Frontal cortex (tissue), 4 donors: ENCODE measurements around the gene MIS18A. TPM values are rescaled to one million over a fixed set of nuclear protein-coding genes. Genes with fewer than 3 reads are reported as not detected.
A peak's percentile ranks its signal among the peaks of the same experiment; 100 is the strongest.
"Not testable (repeated sequence)": the region's sequence is repeated elsewhere in the genome, so short reads cannot be mapped to it uniquely, and the experiment has no call there.

ENCODE experiments used
- DNase-seq, 2 donors: peaks; one replicate each; pipeline ENCODE4 v3.0.0; 2012; ENCODE audit warnings: low spot score in 2 of 2
- FAIRE-seq: peaks from 2 replicates; lab custom pipeline; 2012; peaks lifted over from hg19 to GRCh38; lab: Jason Lieb, UNC
- total RNA-seq: library from RNA; depleted of rRNA; stranded (reverse); fragments of >200 nt; gene quantifications from one replicate; pipeline ENCODE4 v1.2.3, GENCODE V29; 2014
- donor health status: control.
- donor health status: control.
- donor health status: control.

Gene MIS18A, protein sequence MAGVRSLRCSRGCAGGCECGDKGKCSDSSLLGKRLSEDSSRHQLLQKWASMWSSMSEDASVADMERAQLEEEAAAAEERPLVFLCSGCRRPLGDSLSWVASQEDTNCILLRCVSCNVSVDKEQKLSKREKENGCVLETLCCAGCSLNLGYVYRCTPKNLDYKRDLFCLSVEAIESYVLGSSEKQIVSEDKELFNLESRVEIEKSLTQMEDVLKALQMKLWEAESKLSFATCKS
- total RNA-seq: 6.9 TPM

DNA sequence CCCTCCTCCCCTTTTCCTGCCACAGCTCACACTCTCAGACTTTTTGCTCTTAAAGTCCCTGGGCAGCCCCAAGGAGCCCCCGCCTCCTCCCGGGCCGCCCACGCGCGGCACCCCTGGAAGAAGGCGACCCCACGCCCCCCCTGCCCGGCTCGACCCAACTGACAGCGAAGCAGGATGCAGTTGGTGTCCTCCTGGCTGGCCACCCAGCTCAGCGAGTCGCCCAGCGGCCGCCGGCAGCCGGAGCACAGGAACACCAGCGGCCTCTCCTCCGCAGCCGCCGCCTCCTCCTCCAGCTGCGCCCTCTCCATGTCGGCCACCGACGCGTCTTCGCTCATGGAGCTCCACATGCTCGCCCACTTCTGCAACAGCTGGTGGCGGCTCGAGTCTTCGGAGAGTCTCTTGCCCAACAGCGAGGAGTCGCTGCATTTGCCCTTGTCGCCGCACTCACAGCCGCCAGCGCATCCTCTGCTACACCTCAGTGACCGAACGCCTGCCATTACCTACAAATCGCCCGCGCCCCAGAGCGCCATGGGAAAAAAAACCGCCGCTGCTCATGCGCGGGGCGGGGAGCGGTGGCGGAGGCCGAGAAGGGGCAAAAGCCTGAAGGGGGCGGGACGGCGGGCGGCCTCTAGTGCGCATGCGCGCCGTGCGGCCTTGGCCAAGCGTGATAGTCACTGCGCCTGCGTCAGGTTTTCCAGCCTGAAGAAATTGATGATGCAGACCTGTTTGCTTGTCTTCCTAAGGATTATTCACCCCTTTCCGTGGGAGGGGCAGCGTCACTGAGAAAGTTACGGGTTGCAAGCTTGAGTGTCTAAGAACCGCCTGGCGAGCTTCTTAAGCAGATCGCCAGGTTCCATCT, at the start of gene MIS18A:
TSS of gene MIS18A (minus strand) at position 532 of the 859 bp plus-strand sequence. CDS start at position 497, 35 bp downstream.
- DNase-seq (peak; percentile 88 to 90), FAIRE-seq (no peak)

DNA sequence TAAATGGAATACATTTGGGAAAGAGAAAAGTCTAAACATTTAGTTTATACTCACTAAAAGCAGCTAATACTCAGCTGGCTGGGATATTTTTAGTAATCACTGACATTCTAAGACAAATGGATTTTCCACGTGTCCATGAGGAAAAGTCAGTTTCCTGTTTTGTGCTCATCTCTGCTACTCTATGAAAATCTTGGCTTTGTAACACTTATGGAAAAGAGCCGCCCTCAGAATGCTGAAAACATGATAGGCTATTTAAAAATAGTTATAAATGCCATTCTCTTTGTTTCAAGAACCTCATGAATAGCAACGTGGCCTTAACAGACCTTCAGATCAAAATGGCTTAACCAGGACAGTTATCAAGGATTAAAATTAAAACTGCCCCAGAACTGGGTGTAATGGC, 49.7 kb upstream of the MIS18A start:
- no peak for FAIRE-seq
- no peak for DNase-seq

DNA sequence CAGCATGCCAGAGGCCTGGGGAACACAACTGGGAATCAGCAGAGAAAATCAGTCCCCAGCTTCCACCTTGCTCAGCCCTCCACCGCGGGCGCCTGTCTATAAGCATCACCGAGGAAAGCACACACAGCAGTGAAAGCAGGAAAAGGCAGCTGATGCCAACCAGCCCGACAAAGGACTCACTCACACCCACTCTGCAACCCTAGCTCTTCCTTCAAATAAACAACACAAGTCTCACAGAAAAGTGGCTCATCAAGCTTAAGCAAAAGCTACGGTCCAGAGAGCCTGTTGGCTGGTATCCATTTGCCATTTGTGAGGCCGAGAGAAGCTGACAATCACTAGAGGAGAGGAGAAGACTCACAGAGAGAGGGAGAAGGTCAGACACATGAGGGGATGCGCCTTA, 46.9 kb upstream of the MIS18A start:
- no peak for DNase-seq

DNA sequence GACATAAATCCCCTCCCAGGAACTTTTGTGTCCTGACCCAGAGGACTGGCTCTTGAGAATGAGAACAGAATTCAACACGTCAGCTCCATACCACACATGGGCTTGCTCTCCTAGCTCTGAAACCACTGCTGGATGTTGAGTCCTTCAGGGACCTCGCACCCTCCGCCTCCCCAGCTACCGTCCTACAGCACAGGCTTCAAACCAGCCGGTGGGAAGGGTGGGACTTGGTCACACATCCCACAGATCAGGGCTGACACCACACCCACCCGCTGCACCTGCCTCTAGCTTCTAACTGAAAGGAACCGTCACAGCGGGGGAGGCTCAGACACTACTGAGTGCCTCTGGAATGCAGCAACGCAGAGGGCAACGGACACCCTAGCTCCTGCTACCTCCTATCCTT, 43.8 kb upstream of the MIS18A start:
- DNase-seq: no peak

More for the DNA sequence above, 46.9 kb upstream of the MIS18A start:
- FAIRE-seq: no peak

DNA sequence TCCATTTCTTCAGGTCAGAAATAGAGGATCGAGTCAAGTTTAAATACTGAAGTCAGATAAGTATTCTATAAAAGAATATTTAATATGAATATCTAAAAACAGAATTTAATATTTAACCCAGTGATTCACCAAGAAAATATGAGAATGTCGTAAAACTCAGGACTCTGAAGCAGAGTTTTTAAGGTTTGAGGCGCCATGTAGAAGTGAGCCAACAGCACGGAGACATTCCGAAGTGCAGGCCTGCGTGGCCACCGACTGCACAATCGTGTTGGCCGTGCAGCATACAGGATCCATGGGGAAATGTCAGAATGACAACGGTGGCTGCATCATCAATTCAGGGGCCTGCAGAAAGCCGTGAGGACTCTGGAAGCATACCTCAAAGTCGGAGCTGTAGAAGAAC, 43.3 kb upstream of the MIS18A start:
- FAIRE-seq (no peak), DNase-seq (no peak)

More for the DNA sequence above, 43.8 kb upstream of the MIS18A start:
- no peak for FAIRE-seq

DNA sequence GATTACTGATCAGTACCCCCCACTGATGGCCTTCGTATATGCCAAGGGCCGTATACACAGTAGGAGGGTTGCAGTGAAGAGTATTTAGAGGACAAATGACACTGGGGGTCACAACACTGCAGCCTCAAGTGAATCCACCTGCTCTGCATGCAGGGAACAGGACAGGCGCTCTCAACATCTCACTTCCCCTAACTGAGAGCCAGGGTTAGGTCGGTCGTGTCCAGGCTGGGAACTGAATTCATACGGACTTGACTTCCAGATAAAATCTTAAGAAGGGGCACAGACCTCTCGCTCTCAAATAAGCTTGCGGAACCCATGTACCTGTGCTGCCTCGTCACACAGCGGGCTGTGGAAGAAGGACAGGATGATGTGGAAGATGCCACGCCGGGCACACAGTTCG, 42.6 kb upstream of the MIS18A start:
- no peak for DNase-seq
- FAIRE-seq: no peak

DNA sequence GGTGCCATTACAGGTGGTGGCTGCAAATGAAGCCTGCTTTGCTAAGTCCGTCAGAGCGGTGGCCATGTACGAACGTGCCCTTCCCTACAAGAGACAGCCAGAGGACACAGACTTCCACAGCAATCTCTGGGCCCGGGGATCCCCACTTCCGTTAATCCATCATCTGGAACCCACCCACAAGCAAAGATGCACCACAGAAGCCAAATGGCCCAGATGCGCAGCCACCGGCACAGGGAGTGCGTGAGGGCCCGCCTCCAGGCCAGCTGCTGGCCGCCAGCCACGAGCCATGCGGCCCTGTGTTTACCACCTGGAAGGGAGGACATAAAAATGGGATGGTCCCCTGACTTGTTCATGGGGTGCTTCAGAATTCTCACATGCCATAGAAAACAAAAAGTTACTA, 41.9 kb upstream of the MIS18A start:
- DNase-seq (no peak), FAIRE-seq (no peak)

DNA sequence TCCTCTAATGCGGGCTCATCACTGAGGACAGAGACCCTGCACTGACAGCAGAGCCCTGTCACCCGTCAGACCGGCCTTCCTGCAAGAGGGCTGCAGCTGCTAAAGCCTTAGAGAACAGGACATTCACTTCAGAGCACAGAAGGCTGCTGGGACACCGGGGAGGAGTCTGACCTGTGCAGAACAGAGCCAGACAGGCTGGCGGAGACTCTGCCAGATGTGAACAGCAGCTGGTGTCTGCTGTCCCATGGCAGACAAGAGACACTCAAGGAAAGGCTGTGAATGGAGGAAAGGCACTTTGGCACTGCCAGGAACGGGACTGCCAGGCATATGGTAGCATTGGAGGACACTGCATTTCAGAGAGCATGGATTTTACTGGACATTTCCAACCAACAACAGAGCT, 41.2 kb upstream of the MIS18A start:
- DNase-seq (no peak), FAIRE-seq (no peak)

DNA sequence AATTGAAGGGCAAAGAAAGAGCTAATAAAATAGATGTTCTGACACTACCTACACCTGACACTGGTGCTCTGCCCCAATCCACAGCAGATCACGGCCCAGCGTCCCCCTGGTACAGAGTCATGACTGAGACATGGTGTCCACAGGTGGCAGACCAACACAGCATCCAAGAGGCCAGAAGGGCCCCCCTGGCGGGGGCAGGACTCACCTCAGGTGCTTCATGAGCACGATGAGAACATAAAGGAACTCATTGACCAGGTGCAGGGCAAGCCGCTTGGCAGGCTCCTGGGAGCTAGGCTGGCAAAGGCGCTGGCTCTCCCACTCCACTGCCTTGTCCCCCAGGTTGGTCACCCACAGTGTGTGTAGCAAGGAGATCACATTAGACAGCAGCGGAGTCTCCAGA, 40.2 kb upstream of the MIS18A start:
- FAIRE-seq: no peak
- no peak for DNase-seq

DNA sequence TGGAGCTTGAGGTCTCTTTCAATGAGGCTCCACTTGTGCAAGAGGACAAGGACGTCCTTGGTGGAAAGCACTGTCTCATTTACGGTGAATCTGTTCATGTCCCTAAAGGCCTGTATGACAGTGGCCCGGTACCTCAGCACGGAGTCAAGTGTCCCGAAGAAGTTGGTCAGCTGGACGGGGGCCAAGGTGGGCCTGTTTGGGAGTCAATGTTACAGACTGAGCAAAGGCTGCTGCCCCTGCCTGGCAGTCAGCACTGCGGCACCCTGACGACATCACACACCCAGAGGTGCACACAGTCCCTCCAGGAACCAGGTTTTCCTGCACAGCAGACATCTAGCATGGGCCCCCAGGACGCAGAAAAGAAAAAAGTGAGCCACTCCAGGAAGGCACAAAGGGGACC, 38.9 kb upstream of the MIS18A start:
- no peak for DNase-seq
- FAIRE-seq: no peak

DNA sequence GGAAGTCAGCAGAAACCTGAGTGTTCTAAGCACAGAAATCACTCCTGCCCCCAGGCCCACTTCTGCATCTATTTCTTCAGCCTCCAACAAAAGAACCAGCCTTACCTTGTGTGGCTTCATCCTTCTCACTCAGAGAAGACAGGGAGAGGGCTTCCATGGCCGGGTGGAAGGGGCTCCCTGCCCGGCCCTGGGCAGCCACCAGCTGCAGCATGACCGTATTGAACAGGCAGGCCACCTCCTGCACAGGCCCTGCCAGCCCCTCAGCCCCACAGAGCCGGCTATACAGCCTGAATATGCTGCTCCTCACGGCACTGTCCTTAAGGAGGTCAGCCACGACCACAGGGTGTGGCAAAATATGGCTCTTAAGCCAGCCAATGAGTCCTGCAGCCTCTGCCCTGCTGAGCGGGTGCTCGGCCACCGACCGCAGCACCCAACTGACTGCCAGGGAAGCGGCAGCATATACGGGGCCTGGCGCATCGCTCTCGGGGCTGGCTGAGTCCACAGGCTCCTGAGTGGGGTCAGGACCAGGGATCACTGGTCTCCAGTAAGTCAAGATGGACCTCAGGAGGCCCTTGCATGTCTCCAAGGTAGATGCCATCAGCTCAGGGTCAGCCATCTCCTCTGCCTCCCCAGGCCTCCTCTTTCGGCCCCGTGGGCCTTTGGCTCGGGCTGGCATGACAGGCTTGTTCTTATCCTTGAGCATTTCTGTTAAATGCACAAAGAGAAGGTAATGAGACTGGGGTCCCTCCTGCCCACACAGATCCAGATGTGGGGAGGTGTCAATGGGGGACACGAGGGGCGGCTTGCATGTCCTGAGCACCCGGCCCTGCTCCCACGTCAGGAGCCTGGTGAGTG, 37.7 kb upstream of the MIS18A start:
- no peak for DNase-seq

DNA sequence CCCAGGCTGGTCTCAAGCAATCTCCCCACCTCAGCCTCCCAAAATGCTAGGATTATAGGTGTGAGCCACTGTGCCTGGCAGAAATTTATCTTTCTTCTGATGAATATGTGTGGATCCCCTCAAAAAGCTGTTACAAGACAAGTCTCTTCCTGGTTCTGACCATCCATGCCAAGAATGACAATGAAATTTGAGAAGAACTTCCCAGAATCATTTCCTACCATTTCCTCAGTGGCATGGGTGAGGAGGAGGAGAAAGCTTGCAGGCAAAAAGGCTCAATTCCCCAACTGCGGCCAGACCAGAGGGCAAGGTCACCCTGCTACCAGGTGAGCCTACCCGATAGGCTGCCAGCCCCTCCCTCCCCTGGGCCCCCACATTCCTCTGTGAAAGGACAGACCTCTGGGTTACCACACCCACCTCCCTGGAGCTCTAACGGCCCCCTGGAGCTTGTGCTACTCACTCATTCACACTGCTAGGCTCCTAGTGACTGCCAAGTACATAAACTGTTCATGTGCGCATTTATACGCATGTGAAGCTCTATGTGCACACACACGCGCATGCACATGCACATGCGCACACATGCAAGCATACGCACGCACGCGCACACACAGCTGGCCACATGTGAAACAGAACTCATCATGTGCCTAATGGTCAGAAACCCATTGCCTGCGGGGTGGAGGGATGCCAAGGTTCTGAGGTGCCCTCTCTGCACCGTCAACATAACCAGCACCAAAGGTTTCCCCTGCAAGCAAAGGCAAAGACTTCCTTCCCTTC, 36.8 kb upstream of the MIS18A start:
- FAIRE-seq (no peak), DNase-seq (no peak)

More for the DNA sequence above, 37.7 kb upstream of the MIS18A start:
- no peak for FAIRE-seq

DNA sequence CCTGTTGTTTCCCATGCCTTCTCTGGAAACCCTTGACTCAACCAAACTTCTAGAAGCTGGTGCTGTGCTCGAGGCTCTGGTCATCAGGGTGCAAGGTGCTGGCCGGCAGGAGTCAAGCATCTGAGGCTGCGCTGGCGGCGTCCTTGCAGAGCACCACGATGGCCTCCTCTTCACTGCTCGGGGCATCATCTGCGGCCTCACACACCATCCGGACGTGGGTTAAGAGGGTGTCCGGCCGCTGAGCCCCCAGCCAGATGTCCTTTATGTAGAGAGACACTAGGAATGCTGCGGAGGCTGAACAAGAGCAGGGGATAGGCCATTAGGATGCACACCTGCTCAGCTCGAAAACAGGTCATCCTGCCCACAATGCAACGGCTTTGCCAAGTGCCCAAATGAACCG, 36.0 kb upstream of the MIS18A start:
- DNase-seq: no peak
- no peak for FAIRE-seq

DNA sequence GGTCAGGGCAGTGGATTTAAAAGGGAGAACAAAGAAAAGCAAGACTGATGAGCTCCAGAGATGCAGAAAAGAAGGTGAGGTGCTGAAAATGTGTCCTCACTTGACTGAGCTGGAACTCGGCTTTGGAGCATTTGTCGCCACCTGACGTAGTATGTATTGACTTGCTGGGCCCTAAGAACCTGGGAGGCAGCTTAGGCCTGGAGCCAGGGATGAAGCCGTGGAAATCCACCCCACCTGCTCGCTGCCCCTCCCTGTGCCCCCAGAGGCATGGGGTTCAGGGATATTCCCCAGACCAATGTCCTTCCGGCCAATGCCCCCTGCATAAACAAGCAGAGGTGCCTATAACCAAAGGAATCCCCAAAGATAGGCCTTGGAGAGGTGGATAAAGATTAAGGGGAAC, 34.1 kb upstream of the MIS18A start:
- no peak for FAIRE-seq
- no peak for DNase-seq

DNA sequence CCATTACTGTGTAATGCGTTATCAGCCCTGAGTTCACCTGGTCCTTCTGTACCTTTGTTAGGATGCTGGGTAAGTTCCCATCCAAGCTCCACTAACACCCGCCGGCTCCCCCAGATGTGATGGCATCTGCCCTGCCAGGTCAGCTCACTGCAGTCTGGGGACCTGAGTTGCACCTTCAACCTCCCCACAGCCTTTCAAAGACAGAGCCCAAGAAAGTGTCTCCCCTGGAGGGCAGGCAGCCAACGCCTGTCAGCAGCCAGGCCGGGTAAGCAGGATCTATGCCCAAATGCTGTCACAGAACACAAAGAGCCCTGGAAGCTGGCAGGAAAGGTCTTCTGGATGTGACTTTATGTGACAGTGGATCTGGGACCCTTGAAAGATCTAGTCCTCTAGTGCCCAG, 33.5 kb upstream of the MIS18A start:
- FAIRE-seq (no peak), DNase-seq (no peak)

DNA sequence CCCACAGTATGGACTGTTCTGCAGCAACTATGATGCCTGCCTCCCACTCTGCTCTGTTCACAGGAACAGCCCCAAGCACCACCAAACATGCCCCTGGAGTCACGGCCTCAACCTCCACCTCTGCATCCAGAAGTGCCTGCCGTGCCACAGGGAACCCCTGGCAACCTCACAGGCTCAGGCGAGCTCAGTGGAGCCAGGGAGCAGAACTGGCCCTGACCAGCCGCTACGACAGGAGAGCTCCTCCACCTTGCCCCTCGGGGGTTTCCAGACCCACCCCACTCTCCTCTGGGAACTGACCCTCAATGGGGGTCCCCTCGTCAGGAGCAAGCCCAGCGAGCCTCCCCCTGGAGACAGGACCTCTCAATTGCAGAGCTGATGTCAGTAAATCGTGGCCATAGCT, 32.8 kb upstream of the MIS18A start:
- FAIRE-seq: no peak
- DNase-seq: no peak

DNA sequence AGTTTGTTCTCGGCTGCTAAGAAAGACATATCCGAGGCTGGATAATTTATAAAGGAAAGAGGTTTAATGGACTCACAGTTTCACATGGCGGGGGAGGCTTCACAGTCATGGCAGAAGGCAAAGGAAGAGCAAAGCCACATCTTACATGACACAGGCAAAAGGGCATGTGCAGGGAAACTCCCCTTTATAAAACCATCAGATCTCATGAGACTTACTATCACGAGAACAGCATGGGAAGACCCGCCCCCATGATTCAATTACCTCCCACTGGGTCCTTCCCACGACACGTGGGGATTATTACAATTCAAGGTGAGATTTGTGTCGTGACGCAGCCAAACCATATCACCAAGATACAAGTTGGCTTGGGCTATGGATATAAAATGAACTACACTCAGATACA, 32.1 kb upstream of the MIS18A start:
- DNase-seq, FAIRE-seq: not testable (repeated sequence)

DNA sequence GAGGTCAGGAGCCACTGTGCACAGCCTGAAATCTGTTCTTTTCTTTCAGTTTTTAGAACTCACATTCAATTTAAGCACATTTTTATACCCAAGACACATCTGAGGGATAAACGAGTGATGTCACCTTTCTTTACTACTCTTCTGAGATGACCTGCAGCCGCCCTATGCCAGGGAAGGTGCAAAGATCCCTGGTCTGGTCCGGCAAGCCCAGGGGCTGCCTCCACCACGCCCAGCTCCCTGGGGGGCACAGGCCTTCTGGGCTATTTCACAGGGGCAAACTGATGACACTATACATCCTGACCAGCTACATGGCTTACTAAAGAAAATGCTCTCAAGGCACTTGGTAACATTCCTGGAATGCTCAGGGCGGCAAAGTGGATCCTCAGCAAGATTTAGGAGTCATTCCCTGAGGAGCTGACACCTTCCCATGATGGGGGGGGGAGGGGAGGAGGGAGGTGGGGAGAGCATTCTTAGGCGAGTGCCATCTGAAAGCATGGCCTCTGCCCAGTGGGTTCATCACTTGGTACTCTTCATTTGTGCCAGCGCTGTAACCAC, 31.1 kb upstream of the MIS18A start:
- no peak for FAIRE-seq
- DNase-seq: no peak

DNA sequence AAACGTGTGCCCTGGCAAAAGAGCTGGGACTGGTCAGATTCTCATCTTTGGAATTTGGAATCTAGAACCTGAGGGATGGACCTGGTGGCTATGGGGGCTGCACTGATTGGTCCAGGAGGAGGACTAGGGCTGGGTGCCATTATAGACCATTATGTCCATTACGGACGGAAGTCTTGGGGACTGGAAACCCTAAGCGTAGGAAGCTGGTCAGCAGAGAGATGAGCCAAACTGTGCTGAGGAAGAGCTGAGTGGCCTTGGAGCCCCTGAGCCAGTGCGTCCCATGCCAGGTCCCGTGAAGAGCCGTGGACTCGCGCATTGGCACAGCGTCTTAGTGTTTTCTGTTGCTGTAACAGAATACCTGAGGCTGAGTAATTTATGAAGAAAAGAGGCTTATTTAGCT, 29.8 kb upstream of the MIS18A start:
- FAIRE-seq (no peak), DNase-seq (no peak)
